HG02981 (cell line): ENCODE results near the gene PALM3.

ENCODE experiments used
- ATAC-seq: cut with Tn5 transposase; IDR thresholded peaks from one replicate; pipeline ENCODE4 v1.9.1; 2021; ENCODE audit warnings: mild to moderate bottlenecking, moderate library complexity; ENCODE audit not compliant: unreplicated experiment

PALM3 gene

GRCh38 chr19:14089662-14090508, 28.0 kb upstream of the PALM3 start:
- no peak for ATAC-seq

- ATAC-seq, result no peak
Measured at GRCh38 chr19:14089412-14089661, 27.5 kb upstream of the PALM3 start.

GRCh38 chr19:14088634-14089411, 26.9 kb upstream of the PALM3 start:
- ATAC-seq, result no peak

- ATAC-seq, result no peak
Measured at GRCh38 chr19:14086098-14086497, 24.2 kb upstream of the PALM3 start.

GRCh38 chr19:14085309-14085995, 23.6 kb upstream of the PALM3 start, which contains the start of gene C19orf67:
C19orf67 (minus strand) TSS chr19:14085783; CDS start chr19:14085627, 156 bp downstream.
- no peak for ATAC-seq

- ATAC-seq, result no peak
Measured at GRCh38 chr19:14082675-14082960, 20.7 kb upstream of the PALM3 start.

- ATAC-seq, result no peak
Measured at GRCh38 chr19:14081797-14082674, 20.2 kb upstream of the PALM3 start.

- ATAC-seq, result peak; percentile 77
Measured at GRCh38 chr19:14080887-14081796, 19.3 kb upstream of the PALM3 start.

GRCh38 chr19:14078411-14078810, 16.5 kb upstream of the PALM3 start:
- no peak for ATAC-seq

- no peak for ATAC-seq
Measured at GRCh38 chr19:14073925-14074838, 12.3 kb upstream of the PALM3 start.

GRCh38 chr19:14073261-14073924, 11.5 kb upstream of the PALM3 start:
- ATAC-seq, result peak; percentile 45

- ATAC-seq, result no peak
Measured at GRCh38 chr19:14072535-14073260, 10.8 kb upstream of the PALM3 start, which contains the start of gene MISP3. MISP3 (plus strand) TSS chr19:14072786; CDS start chr19:14073310, 524 bp downstream.

- no peak for ATAC-seq
Measured at GRCh38 chr19:14070268-14071050, 8.6 kb upstream of the PALM3 start.

GRCh38 chr19:14066134-14066533, 4.3 kb upstream of the PALM3 start:
- ATAC-seq, result no peak

GRCh38 chr19:14063105-14063504, 1.2 kb upstream of the PALM3 start:
- ATAC-seq, result no peak

- ATAC-seq, result no peak
Measured at GRCh38 chr19:14062558-14062855, 631 bp upstream of the PALM3 start.
